Sigmoid colon (tissue), 4 donors: ENCODE results near the gene GOLT1B.
"Not testable (repeated sequence)": the region's sequence is repeated elsewhere in the genome, so short reads cannot be mapped to it uniquely, and the experiment has no call there.

ENCODE experiments used
- CTCF ChIP-seq, 4 experiments: fragments of 450-650 bp in 3 of 4; fragments of 200-600 bp in 1 of 4; IDR thresholded peaks; one replicate each; pipeline ENCODE4 v1.5.1; 2016 to 2019; ENCODE audit warnings: antibody characterized with exemption in 4 of 4, mild to moderate bottlenecking in 3 of 4, moderate library complexity in 2 of 4
- POLR2AphosphoS5 ChIP-seq, 4 donors: sonication (generic); formaldehyde crosslinking; IDR thresholded peaks; one replicate each; pipeline ENCODE4 v1.6.1; 2017; ENCODE audit warnings: antibody characterized with exemption in 4 of 4

GRCh38 chr12:21467334-21467733, 34.3 kb upstream of the GOLT1B start:
- TF ChIP-seq POLR2AphosphoS5, CTCF (IDR thresholded peaks at IDR 0.05): not testable (repeated sequence)
